GM21390 (cell line): ENCODE data around the gene C1orf21.
"Not testable (repeated sequence)": the region's sequence is repeated elsewhere in the genome, so short reads cannot be mapped to it uniquely, and the experiment has no call there.

Experiments used
- ATAC-seq: cut with Tn5 transposase; IDR thresholded peaks from one replicate; pipeline ENCODE4 v1.9.1; 2021; ENCODE audit not compliant: unreplicated experiment

C1orf21 gene

GRCh38 chr1:184386312-184387068, at the start of gene C1orf21:
Gene C1orf21, plus strand, starts transcription at chr1:184387029. Its CDS starts 90,481 bp downstream, at chr1:184477510.
- peak; percentile 92 for ATAC-seq

GRCh38 chr1:184337865-184338264, 49.0 kb upstream of the C1orf21 start:
- ATAC-seq = not testable (repeated sequence)

- ATAC-seq = no peak
Observed at GRCh38 chr1:184340984-184341383, 45.8 kb upstream of the C1orf21 start.

GRCh38 chr1:184350573-184350972, 36.3 kb upstream of the C1orf21 start:
- no peak for ATAC-seq

- no peak for ATAC-seq
Observed at GRCh38 chr1:184351416-184351975, 35.3 kb upstream of the C1orf21 start.

GRCh38 chr1:184352776-184353175, 34.1 kb upstream of the C1orf21 start:
- ATAC-seq = no peak

- no peak for ATAC-seq
Observed at GRCh38 chr1:184354719-184355118, 32.1 kb upstream of the C1orf21 start.

GRCh38 chr1:184356891-184357290, 29.9 kb upstream of the C1orf21 start:
- ATAC-seq = no peak

GRCh38 chr1:184358256-184358655, 28.6 kb upstream of the C1orf21 start:
- ATAC-seq = no peak

- ATAC-seq = no peak
Observed at GRCh38 chr1:184359909-184360308, 26.9 kb upstream of the C1orf21 start.

GRCh38 chr1:184362876-184363275, 24.0 kb upstream of the C1orf21 start:
- no peak for ATAC-seq

GRCh38 chr1:184365699-184366098, 21.1 kb upstream of the C1orf21 start:
- no peak for ATAC-seq

GRCh38 chr1:184366997-184367396, 19.8 kb upstream of the C1orf21 start:
- no peak for ATAC-seq

- ATAC-seq = no peak
Observed at GRCh38 chr1:184367427-184368038, 19.3 kb upstream of the C1orf21 start.

GRCh38 chr1:184368354-184368753, 18.5 kb upstream of the C1orf21 start:
- ATAC-seq = no peak

- no peak for ATAC-seq
Observed at GRCh38 chr1:184370850-184371249, 16.0 kb upstream of the C1orf21 start.

- no peak for ATAC-seq
Observed at GRCh38 chr1:184373155-184373554, 13.7 kb upstream of the C1orf21 start.

- ATAC-seq = no peak
Observed at GRCh38 chr1:184376369-184376768, 10.5 kb upstream of the C1orf21 start.

- ATAC-seq = no peak
Observed at GRCh38 chr1:184379111-184379752, 7.6 kb upstream of the C1orf21 start.

GRCh38 chr1:184380468-184380867, 6.4 kb upstream of the C1orf21 start:
- ATAC-seq = no peak

- no peak for ATAC-seq
Observed at GRCh38 chr1:184383772-184384323, 3.0 kb upstream of the C1orf21 start.
